Sigmoid colon (tissue), 4 donors: ENCODE results near the gene PDE4D.

Experiments used
- CTCF ChIP-seq, 4 experiments: fragments of 450-650 bp in 3 of 4; fragments of 200-600 bp in 1 of 4; IDR thresholded peaks; one replicate each; pipeline ENCODE4 v1.5.1; 2016 to 2019; ENCODE audit warnings: antibody characterized with exemption in 4 of 4, mild to moderate bottlenecking in 3 of 4, moderate library complexity in 2 of 4
- EP300 ChIP-seq, 4 donors: sonication (generic); formaldehyde crosslinking; IDR thresholded peaks; one replicate each; pipeline ENCODE4 v1.6.1; 2017; ENCODE audit warnings: antibody characterized with exemption in 4 of 4
- POLR2A ChIP-seq, 2 donors: fragments of 450-650 bp; IDR thresholded peaks; one replicate each; pipeline ENCODE4 v1.6.1; 2016; ENCODE audit warnings: antibody characterized with exemption in 2 of 2, mild to moderate bottlenecking in 2 of 2, moderate library complexity in 2 of 2
- POLR2AphosphoS5 ChIP-seq, 4 donors: sonication (generic); formaldehyde crosslinking; IDR thresholded peaks; one replicate each; pipeline ENCODE4 v1.6.1; 2017; ENCODE audit warnings: antibody characterized with exemption in 4 of 4

GRCh38 chr5:59437176-59437575 lies 456.4 kb downstream of the PDE4D start:
- TF ChIP-seq CTCF (IDR thresholded peaks at IDR 0.05) = no peak
- TF ChIP-seq POLR2A (IDR thresholded peaks at IDR 0.05) = no peak
- no peak for TF ChIP-seq EP300 (IDR thresholded peaks at IDR 0.05)
- TF ChIP-seq POLR2AphosphoS5 (IDR thresholded peaks at IDR 0.05) = no peak
